Measurements from ENCODE around the gene MUC5B.

GRCh38 chr11:1230121-1230455 is 7.2 kb downstream of the MUC5B start:
- TF ChIP-seq CTCF (IDR thresholded peaks at IDR 0.05) (no peak), EZH2 (IDR thresholded peaks at IDR 0.05; ENCODE audit: borderline replicate concordance, insufficient read depth, low read depth, low read length, poor library complexity, severe bottlenecking) (no peak)

Data from B cell (primary cell).